SW 1271 (cell line): ENCODE results near the gene TUBD1.

Source experiments
- DNase-seq, 2 experiments: peaks; one replicate each; lab custom pipeline; 2025; lab: John Stamatoyannopoulos, UW

The TUBD1 gene

GRCh38 chr17:59825533-59826322 is 67.0 kb downstream of the TUBD1 start:
- DNase-seq, result no peak

- DNase-seq, result no peak
These were observed 76.8 kb downstream of the TUBD1 start for GRCh38 chr17:59815965-59816364.

- no peak for DNase-seq
These were observed 78.1 kb downstream of the TUBD1 start for GRCh38 chr17:59814685-59815084.

- DNase-seq, result no peak
These were observed 78.5 kb downstream of the TUBD1 start for GRCh38 chr17:59814276-59814675.

- no peak for DNase-seq
These were observed 80.6 kb downstream of the TUBD1 start for GRCh38 chr17:59812139-59812538.

- no peak for DNase-seq
These were observed 81.5 kb downstream of the TUBD1 start for GRCh38 chr17:59811209-59811608.

GRCh38 chr17:59810894-59811153 is 81.9 kb downstream of the TUBD1 start:
- DNase-seq, result no peak
